Lower leg skin (tissue), 4 donors: ENCODE measurements around the gene TSSK6. TPM values are rescaled to one million over a fixed set of nuclear protein-coding genes. Genes with fewer than 3 reads are reported as not detected.
A peak's percentile ranks its signal among the peaks of the same experiment; 100 is the strongest.

ENCODE experiments used
- DNase-seq, 2 donors: peaks; one replicate each; pipeline ENCODE4 v3.0.0-alpha.2; 2019; ENCODE audit warnings: low spot score in 2 of 2
- H3K4me3 ChIP-seq: fragments of 200-600 bp; sonication (generic); 2 replicates; pipeline ENCODE4 v1.5.1; 2017; ENCODE audit warnings: mild to moderate bottlenecking, low read depth; ENCODE audit not compliant: poor library complexity, severe bottlenecking
- POLR2A ChIP-seq, 2 donors: fragments of 450-650 bp; IDR thresholded peaks; one replicate each; pipeline ENCODE4 v1.6.1; 2016 to 2017; ENCODE audit warnings: antibody characterized with exemption in 2 of 2, mild to moderate bottlenecking in 1 of 2, moderate library complexity in 1 of 2
- WGBS, 2 donors: methylation state at CpG; one replicate each; pipeline ENCODE4 v1.1.5; 2018; 5-methylcytosine and 5-hydroxymethylcytosine counted together
- intact Hi-C: fragments of 100-400 bp; cut with DNase I; formaldehyde crosslinking; loops from one replicate; pipeline ENCODE4 v1.15.0; 2023; ENCODE audit warnings: low total_unique reads
- total RNA-seq, 4 donors: library from RNA; depleted of rRNA; stranded (reverse); fragments of >200 nt; gene quantifications; one replicate each; pipeline ENCODE4 v1.1.0, GENCODE V29; 2016
- TF ChIP-seq, protein P1 (sequence below), 3 donors: fragments of 450-650 bp; IDR thresholded peaks; one replicate each; pipeline ENCODE4 v1.5.1; 2016; ENCODE audit warnings: antibody characterized with exemption in 3 of 3, mild to moderate bottlenecking in 3 of 3, moderate library complexity in 2 of 3

Gene TSSK6
- total RNA-seq, 4 donors from 2014 or later, result 4.0 to 8.9 (median 6.7) TPM

DNA sequence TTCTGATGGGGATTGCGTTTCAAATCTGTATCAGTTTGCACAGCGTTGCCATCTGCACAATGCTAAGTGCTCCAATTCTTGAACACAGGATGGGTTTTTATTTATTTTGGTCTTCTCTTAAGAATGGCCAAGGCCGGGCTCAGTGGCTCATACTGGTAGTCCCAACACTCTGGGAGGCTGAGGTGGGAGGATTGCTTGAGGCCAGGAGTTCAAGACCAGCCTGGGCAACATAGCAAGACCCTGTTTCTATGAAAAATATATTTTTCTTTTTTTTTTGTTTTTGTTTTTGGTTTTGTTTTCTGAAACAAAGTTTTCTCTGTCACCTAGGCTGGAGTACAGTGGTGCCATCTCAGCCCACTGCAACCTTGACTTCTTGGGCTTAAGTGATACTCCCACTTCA lies 7.8 kb upstream of the TSSK6 start:
- 94 to 95% methylated on average over 3 of the region's 3 CpGs for WGBS, 2 donors
- H3K4me3 ChIP-seq, result no peak overlapping the region
- TF ChIP-seq, protein P1, sequence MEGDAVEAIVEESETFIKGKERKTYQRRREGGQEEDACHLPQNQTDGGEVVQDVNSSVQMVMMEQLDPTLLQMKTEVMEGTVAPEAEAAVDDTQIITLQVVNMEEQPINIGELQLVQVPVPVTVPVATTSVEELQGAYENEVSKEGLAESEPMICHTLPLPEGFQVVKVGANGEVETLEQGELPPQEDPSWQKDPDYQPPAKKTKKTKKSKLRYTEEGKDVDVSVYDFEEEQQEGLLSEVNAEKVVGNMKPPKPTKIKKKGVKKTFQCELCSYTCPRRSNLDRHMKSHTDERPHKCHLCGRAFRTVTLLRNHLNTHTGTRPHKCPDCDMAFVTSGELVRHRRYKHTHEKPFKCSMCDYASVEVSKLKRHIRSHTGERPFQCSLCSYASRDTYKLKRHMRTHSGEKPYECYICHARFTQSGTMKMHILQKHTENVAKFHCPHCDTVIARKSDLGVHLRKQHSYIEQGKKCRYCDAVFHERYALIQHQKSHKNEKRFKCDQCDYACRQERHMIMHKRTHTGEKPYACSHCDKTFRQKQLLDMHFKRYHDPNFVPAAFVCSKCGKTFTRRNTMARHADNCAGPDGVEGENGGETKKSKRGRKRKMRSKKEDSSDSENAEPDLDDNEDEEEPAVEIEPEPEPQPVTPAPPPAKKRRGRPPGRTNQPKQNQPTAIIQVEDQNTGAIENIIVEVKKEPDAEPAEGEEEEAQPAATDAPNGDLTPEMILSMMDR (IDR thresholded peaks at IDR 0.05), result no peak
- TF ChIP-seq POLR2A (IDR thresholded peaks at IDR 0.05), result no peak
- intact Hi-C loops, result no loop called here
- no peak for DNase-seq

DNA sequence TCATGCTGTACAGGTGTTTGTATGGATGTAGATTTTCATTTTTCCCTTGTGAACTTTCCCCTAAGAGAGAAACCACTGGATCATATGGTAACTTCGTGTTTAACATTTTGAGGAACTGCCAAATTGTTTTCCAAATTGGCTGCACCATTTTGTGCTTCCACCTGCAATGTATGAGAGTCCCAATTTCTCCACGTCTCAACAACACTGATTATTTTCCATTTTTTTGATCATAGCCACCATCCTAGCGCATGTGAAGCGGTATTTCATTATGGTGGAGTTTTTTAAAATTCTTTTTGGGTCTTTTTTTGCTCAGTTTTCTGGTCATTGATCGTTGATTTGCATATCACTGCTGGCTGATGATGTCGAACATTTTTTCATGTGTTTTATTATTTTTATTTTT lies 5.6 kb upstream of the TSSK6 start:
- H3K4me3 ChIP-seq, result no peak overlapping the region
- 76 to 79% methylated on average over 6 of the region's 6 CpGs for WGBS, 2 donors
- TF ChIP-seq POLR2A (IDR thresholded peaks at IDR 0.05), result no peak
- TF ChIP-seq, protein P1 (IDR thresholded peaks at IDR 0.05), result no peak
- DNase-seq, result no peak
- intact Hi-C loops, result no loop called here

DNA sequence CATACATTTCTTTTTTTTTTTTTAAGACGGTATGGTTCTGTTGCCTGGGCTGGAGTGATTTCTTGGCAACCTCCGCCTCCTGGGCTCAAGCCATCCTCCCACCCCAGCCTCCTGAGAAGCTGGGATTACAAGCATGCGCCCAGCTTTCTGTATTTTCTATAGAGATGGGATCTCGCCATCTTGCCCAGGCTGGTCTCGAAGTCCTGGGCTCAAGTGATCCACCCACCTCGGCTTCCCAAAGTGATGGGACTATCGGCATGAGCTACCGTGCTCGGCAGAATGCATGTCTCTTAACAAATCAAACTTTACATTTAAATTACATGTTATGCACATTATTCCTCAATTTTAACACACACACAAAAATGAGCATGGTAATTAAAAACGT lies 1.9 kb upstream of the TSSK6 start:
- WGBS, 2 donors, result 73 to 82% methylated on average over 10 of the region's 10 CpGs
- DNase-seq, result no peak
- H3K4me3 ChIP-seq, result no peak overlapping the region
- TF ChIP-seq, protein P1 (IDR thresholded peaks at IDR 0.05), result no peak
- no peak for TF ChIP-seq POLR2A (IDR thresholded peaks at IDR 0.05)
- intact Hi-C loops, result no loop called here

DNA sequence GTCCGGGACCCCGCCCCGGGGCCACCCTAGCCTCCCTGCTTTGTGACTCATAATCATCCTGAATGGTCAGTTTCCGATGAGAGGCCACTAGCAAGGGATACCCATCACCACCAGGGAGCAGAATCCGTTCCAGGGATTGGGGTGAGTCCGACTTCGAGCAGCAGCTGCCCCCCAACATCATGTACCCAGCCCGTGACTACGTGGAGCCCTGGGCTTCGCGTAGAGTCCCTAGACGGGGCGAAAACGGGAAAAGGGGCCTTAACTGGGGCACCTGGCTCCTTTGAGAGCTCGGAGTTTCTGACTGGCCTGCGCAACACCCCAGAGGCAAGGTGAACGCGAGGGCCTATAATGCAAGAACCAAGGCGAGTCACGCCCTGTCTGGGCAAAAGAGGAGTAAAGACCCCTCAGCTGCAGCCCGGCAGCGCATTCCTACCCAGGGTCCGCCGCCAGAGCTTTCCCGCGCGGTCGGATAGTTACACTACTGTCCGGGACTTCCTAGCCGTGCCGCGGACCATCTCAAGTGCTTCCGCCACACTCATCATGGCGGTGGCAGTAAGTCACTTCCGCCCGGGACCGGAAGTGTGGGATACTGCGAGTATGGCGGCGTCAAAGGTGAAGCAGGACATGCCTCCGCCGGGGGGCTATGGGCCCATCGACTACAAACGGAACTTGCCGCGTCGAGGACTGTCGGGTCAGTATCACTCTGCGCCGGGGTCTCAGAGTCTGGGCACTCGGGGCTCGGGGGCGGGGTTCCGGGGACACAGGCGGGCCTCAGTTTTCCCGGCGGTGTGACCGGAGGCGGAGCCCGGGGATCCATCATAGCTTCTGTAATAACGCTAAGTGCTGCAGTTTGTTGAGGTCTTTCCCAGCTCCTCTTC lies 533 bp upstream of the TSSK6 start, which contains the start of gene NDUFA13:
Gene NDUFA13, plus strand, starts transcription at position 584 of the 878 bp plus-strand sequence. Its CDS starts 14 bp downstream, at position 598.
- intact Hi-C loops, result no loop called here
- H3K4me3 ChIP-seq, result peak within 1 kb of the TSS; percentile 72
- TF ChIP-seq POLR2A (IDR thresholded peaks at IDR 0.05), result peak in 1 of 2 donors; percentile 31
- TF ChIP-seq, protein P1 (IDR thresholded peaks at IDR 0.05), result no peak
- 6 to 7% methylated on average over 41 to 61 of the region's 61 CpGs for WGBS, 2 donors
- DNase-seq, result peak; percentile 93 to 99

DNA sequence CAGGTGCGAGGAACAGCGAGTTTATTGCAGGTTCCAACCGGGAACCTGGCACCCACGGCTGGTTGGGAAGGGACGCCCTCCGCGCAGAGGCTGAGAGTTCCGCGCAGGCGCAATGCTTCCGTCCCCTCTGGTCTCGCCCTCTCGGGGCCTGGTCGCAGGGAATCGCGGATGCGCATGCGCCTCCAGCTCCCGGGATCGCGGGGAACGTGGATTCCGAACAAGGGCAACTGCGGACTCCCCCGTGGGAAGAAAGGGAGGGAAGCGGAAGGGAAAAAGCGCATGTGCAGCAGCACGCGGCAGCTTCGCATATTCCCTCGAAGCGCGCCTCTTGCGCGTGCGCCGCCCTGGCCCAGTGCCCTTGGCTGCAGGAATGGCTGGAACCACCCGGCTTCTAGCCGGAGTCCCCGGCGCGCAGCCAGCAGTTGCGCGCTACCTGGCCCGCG lies 1.1 kb downstream of the TSSK6 start:
- intact Hi-C loops, result no loop called here
- TF ChIP-seq POLR2A (IDR thresholded peaks at IDR 0.05), result no peak
- TF ChIP-seq, protein P1 (IDR thresholded peaks at IDR 0.05), result no peak
- no peak overlapping the region for H3K4me3 ChIP-seq
- DNase-seq, result peak in 1 of 2 donors; percentile 39
- WGBS, 2 donors, result 31 to 41% methylated on average over 31 to 44 of the region's 46 CpGs
